Measurements from ENCODE around the gene GSE1.

Gene GSE1

DNA sequence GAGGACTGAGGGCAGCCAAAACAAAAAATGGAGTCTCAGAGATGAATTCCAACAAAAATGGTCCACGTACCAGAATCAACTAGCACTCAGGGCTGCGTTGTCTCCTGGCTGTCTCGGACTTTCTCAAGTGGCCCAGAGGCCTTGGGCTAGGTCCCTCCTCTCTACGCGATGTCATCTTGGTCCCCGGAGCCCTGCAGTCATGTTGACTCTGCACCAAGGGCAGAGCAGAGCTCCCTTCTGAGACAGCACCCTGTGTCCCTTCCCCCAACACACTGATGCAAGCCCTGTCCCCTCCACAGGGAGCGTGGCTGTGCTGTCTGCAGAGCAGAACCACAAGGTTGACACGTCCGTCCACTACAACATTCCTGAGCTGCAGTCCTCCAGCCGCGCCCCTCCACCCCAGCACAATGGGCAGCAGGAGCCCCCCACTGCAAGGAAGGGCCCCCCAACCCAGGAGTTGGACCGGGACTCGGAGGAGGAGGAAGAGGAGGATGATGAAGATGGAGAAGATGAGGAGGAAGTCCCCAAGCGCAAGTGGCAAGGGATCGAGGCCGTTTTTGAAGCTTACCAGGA lies 54.8 kb downstream of the GSE1 start:
- Histone ChIP-seq H3K9ac (ENCODE audit: low read depth, low read length) (no peak overlapping the region), H3K27ac (ENCODE audit: low read depth, low read length) (no peak overlapping the region), H3K9me3 (ENCODE audit: insufficient read depth, low read depth, low read length) (no peaks in the 10 kb centered on the region), H3K4me3 (ENCODE audit: low read length) (no peak overlapping the region), H3K36me3 (ENCODE audit: insufficient read depth, low read length) (peaks cover 98% of the 10 kb centered on the region), H3K4me1 (ENCODE audit: insufficient read depth, low read length) (no peaks in the 10 kb centered on the region), H3K27me3 (ENCODE audit: insufficient read depth, low read length) (no peaks in the 10 kb centered on the region)
- WGBS = 95% methylated on average over 16 of the region's 16 CpGs

DNA sequence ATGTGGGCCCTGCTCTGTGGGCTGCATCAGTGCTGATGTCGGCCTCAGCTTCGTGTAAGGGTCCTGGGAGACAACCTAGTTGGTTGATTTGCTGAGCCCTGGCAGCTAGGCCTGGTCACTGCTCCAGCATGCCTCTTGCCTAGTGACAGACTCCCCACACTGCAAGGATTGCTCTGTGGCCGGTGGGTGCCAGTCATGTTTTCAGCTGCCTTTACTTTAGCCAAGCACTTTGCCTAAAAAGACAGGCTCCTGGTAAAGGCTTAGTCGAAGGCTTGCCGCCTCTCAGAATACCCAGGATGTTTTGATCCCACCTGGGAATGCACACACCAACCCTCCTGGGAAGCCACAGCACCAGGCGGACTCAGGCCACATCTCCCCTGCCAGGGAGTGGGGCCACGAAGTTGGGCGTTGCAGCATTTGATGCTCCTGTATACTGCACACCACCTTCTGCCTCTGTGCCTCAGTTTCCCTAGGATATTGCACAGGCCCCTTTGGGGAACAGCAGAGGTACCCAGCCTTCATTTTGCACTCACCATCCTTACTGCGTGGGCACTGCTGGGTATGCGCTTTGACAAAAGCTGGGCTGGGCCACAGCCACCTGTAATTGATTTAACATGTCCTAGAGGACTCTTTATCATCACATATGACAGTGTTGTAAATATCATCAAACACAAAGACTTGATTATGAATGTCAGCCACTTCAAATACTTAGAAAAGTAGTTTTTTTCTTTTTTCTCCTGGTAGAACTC lies 55.7 kb downstream of the GSE1 start:
- H3K4me1 ChIP-seq (ENCODE audit: insufficient read depth, low read length) = no peaks in the 10 kb centered on the region
- no peaks in the 10 kb centered on the region for H3K27me3 ChIP-seq (ENCODE audit: insufficient read depth, low read length)
- H3K9ac ChIP-seq (ENCODE audit: low read depth, low read length) = no peak overlapping the region
- 97% methylated on average over 10 of the region's 10 CpGs for WGBS
- H3K27ac ChIP-seq (ENCODE audit: low read depth, low read length) = no peak overlapping the region
- H3K4me3 ChIP-seq (ENCODE audit: low read length) = no peak overlapping the region
- H3K36me3 ChIP-seq (ENCODE audit: insufficient read depth, low read length) = peaks cover 98% of the 10 kb centered on the region
- no peaks in the 10 kb centered on the region for H3K9me3 ChIP-seq (ENCODE audit: insufficient read depth, low read depth, low read length)

DNA sequence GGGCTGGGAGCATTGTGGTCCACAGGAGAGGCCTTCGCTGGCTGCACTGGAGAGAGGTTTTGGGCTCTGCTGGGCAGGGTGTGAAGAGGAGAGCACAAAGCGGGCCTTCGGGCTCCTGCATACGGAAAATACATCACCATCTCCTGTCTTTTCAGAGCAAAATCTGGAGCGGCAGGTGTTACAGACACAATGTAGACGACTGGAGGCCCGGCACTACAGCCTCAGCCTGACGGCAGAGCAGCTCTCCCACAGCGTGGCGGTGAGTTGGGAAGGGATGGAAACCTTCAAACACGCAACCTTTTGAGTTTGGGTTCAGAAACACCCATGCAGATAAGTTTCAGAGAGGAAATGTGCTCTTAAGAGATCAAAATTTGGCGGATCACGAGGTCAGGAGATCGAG lies 57.7 kb downstream of the GSE1 start:
- Histone ChIP-seq H3K4me3 (ENCODE audit: low read length) (no peak overlapping the region), H3K36me3 (ENCODE audit: insufficient read depth, low read length) (peaks cover 98% of the 10 kb centered on the region), H3K4me1 (ENCODE audit: insufficient read depth, low read length) (no peaks in the 10 kb centered on the region), H3K27me3 (ENCODE audit: insufficient read depth, low read length) (no peaks in the 10 kb centered on the region), H3K9ac (ENCODE audit: low read depth, low read length) (no peak overlapping the region), H3K27ac (ENCODE audit: low read depth, low read length) (0 out of 2 replicates have a peak overlapping the region, but pooled peaks have one; percentile 15), H3K9me3 (ENCODE audit: insufficient read depth, low read depth, low read length) (no peaks in the 10 kb centered on the region)
- whole genome bisulfite sequencing = 96% methylated on average over 14 of the region's 14 CpGs

DNA sequence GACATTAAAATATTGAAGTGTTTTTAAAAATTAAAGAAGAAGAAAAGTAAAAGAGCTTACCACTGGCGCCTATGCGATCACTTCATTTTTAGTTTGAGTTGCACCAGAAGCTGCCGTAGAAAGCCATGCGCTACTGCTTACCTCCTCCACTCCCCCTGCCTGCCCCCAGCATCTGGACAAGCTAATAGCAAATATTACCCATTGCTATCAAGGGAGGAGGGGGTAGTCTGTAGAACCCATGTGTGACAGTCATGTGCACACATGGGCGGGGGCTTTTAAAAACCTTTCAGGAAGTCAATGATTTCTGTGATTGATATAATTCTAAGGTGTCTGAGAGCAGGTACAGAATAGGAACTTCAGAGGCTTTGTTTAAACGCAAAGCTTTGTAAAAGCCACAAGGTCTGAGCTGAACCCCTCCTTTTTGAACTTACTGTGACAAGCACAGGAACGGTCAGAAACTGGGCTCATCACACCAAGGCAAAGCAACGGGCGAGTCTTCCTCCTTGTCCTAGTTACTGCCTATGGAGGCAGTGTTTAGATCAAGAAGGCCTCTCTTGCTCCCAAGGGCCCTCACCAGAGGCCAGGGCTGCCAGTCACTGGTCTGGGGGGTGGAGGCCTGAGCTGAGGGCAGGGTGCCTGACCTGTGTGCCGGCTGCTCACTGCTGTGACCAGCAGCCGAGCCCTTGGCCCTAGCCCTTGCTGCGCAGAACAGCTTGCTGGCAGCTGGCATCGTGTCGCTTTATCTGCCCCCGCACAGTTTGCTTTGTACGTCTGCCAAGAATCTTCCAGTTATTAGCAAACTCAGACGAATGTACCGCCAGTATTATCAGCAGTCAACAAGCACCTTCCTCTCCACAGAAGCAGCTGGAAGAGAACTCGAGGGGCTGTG lies 60.7 kb downstream of the GSE1 start:
- 94% methylated on average over 19 of the region's 19 CpGs for WGBS
- Histone ChIP-seq H3K9me3 (ENCODE audit: insufficient read depth, low read depth, low read length) (no peaks in the 10 kb centered on the region), H3K4me1 (ENCODE audit: insufficient read depth, low read length) (no peaks in the 10 kb centered on the region), H3K36me3 (ENCODE audit: insufficient read depth, low read length) (peaks cover 98% of the 10 kb centered on the region), H3K27me3 (ENCODE audit: insufficient read depth, low read length) (no peaks in the 10 kb centered on the region), H3K9ac (ENCODE audit: low read depth, low read length) (no peak overlapping the region), H3K27ac (ENCODE audit: low read depth, low read length) (no peak overlapping the region), H3K4me3 (ENCODE audit: low read length) (no peak overlapping the region)

DNA sequence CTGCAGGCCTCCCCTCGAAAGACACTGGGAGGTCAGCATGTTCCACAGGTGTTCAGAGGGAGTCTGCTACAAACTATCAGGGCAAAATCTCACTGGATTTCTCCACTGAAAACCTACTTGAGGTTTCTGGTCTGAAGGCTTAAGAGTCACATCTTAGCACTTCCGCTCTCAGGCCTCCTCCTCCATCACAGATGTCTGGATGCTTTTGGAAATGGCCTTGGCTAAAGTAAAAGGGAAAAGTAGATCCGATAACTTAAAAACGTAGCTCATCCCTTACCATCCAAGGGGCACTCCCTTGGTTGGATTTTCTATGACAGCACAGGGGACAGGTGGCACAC lies 61.3 kb downstream of the GSE1 start:
- Histone ChIP-seq H3K4me3 (ENCODE audit: low read length) (no peak overlapping the region), H3K9me3 (ENCODE audit: insufficient read depth, low read depth, low read length) (no peaks in the 10 kb centered on the region), H3K27ac (ENCODE audit: low read depth, low read length) (no peak overlapping the region), H3K27me3 (ENCODE audit: insufficient read depth, low read length) (no peaks in the 10 kb centered on the region), H3K4me1 (ENCODE audit: insufficient read depth, low read length) (no peaks in the 10 kb centered on the region), H3K9ac (ENCODE audit: low read depth, low read length) (no peak overlapping the region), H3K36me3 (ENCODE audit: insufficient read depth, low read length) (peaks cover 98% of the 10 kb centered on the region)
- WGBS = 95% methylated on average over 4 of the region's 4 CpGs

DNA sequence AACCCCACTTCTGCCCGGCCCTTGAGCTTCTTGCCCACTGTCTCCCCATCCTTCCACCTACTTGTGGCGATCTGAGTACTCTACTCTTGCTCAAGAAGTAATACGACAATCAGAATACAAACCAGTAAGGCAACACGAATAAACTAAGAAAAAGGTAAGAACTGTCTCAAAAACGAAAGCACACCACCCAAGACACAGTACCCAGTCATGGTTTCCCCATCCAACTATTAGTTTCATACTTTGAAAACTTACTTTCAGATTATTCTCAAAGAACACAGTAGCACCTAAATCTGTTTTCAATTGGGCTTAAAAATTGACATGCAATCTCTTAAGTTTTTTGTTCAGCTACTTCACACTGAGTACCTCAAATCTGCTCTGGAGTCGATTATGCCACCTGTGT lies 61.7 kb downstream of the GSE1 start:
- Histone ChIP-seq H3K27me3 (ENCODE audit: insufficient read depth, low read length) (no peaks in the 10 kb centered on the region), H3K9me3 (ENCODE audit: insufficient read depth, low read depth, low read length) (no peaks in the 10 kb centered on the region), H3K9ac (ENCODE audit: low read depth, low read length) (no peak overlapping the region), H3K4me3 (ENCODE audit: low read length) (no peak overlapping the region), H3K36me3 (ENCODE audit: insufficient read depth, low read length) (peaks cover 98% of the 10 kb centered on the region), H3K4me1 (ENCODE audit: insufficient read depth, low read length) (no peaks in the 10 kb centered on the region), H3K27ac (ENCODE audit: low read depth, low read length) (no peak overlapping the region)
- WGBS = 90% methylated on average over 6 of the region's 6 CpGs

DNA sequence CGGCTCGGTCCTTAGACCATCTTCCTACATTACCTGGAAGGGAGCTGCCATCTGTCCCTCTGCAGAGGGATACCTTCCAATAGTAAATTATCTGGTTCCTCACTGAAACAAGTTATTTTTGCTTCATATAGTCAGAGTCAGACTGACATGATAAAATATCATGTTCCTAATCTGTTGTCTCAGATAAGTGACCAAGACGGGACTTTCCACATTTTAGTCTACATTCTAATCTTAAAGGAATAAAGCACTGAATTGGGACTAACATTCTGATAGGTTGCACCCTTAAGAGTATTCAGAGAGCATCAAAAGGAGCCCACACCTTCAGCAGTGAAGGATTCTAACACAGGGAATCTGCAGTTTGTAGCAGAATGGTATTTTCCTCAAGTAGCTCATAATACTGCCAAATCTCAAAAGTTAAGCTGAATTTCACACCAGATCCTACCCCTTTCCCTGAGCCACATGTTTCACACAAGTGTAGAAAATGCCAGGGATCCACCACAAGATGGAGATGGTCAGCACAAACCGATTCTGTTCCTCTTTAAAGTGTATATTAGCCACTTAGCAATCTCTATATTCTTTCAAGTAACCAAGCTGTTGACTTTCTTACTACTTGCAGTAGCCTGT lies 62.2 kb downstream of the GSE1 start:
- H3K9me3 ChIP-seq (ENCODE audit: insufficient read depth, low read depth, low read length) = no peaks in the 10 kb centered on the region
- H3K4me3 ChIP-seq (ENCODE audit: low read length) = no peak overlapping the region
- no peaks in the 10 kb centered on the region for H3K27me3 ChIP-seq (ENCODE audit: insufficient read depth, low read length)
- no peak overlapping the region for H3K9ac ChIP-seq (ENCODE audit: low read depth, low read length)
- 86% methylated on average over 4 of the region's 4 CpGs for WGBS
- H3K4me1 ChIP-seq (ENCODE audit: insufficient read depth, low read length) = no peaks in the 10 kb centered on the region
- H3K36me3 ChIP-seq (ENCODE audit: insufficient read depth, low read length) = peaks cover 98% of the 10 kb centered on the region
- no peak overlapping the region for H3K27ac ChIP-seq (ENCODE audit: low read depth, low read length)

DNA sequence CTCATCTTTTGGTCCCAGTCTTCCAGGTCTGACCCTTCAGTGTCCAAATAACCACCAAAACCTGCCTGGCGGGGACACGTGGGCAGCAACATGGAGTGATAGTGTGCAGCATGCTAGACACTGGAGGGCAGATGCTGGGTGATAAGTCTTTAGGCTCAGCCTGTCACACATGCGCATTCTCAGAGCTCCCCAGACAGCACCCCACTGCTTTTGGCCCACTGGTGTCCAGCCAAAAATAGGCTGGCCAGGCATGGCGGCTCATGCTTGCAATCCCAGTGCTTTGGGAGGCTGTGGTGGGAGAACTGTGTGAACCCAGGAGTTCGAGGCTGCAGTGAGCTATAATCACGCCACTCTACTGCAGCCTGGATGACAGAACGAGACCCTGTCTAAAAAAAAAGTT lies 63.3 kb downstream of the GSE1 start:
- Histone ChIP-seq H3K27me3 (ENCODE audit: insufficient read depth, low read length) (no peaks in the 10 kb centered on the region), H3K27ac (ENCODE audit: low read depth, low read length) (no peak overlapping the region), H3K4me3 (ENCODE audit: low read length) (no peak overlapping the region), H3K9me3 (ENCODE audit: insufficient read depth, low read depth, low read length) (no peaks in the 10 kb centered on the region), H3K36me3 (ENCODE audit: insufficient read depth, low read length) (peaks cover 100% of the 10 kb centered on the region), H3K9ac (ENCODE audit: low read depth, low read length) (no peak overlapping the region), H3K4me1 (ENCODE audit: insufficient read depth, low read length) (no peaks in the 10 kb centered on the region)
- WGBS = 95% methylated on average over 7 of the region's 7 CpGs

DNA sequence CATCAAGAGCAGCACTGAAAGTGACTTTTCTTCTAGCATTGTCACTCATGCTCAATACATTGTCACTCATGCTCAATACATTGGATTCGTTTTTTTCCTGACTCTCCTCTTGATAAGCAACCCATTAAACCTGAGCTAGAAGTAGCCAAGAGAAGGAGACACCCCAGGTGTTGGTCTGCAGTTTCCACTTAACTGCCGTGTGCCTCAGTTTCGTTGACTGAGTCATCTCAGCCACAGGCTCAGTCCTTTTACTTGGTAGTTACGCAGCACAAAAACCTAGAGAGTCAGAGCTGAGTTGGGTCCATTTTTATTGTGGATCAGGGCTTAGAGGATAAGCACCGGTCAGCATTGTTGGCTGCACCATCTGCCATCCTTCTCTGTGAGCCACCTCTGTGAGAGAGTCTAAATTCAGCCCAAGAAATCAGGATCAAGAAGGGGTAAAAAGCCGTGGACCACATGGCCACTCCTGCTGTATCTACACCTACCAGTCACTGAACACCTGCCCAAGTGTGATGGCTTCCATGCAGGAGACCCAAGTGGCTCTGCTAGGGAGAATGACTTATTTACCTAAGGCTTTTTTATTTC lies 64.4 kb downstream of the GSE1 start:
- H3K27me3 ChIP-seq (ENCODE audit: insufficient read depth, low read length) = no peaks in the 10 kb centered on the region
- no peak overlapping the region for H3K9ac ChIP-seq (ENCODE audit: low read depth, low read length)
- no peak overlapping the region for H3K4me3 ChIP-seq (ENCODE audit: low read length)
- no peaks in the 10 kb centered on the region for H3K9me3 ChIP-seq (ENCODE audit: insufficient read depth, low read depth, low read length)
- H3K27ac ChIP-seq (ENCODE audit: low read depth, low read length) = no peak overlapping the region
- H3K36me3 ChIP-seq (ENCODE audit: insufficient read depth, low read length) = peaks cover 97% of the 10 kb centered on the region
- no peaks in the 10 kb centered on the region for H3K4me1 ChIP-seq (ENCODE audit: insufficient read depth, low read length)
- 89% methylated on average over 6 of the region's 6 CpGs for WGBS

DNA sequence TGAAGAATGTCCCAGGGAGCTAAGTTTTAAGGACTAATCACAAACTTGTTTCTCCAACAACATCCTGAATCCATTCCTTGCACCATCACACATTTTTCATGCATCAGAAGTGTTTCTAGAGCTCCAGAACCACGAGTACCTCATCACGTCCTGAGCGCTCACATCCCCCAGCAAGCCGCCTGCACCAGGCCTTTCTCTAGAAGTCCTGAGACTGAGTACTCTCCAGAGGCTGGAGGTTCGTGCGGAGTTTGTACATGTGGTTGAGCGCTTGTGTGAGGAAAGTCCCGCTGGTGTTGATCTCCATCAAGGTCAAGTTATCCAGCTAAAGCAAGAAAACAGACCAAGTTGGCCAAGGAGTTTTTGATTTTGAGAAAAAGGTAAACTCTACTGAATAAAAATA lies 64.9 kb downstream of the GSE1 start:
- H3K27ac ChIP-seq (ENCODE audit: low read depth, low read length) = no peak overlapping the region
- no peak overlapping the region for H3K9ac ChIP-seq (ENCODE audit: low read depth, low read length)
- H3K27me3 ChIP-seq (ENCODE audit: insufficient read depth, low read length) = no peaks in the 10 kb centered on the region
- WGBS = 83% methylated on average over 8 of the region's 8 CpGs
- no peak overlapping the region for H3K4me3 ChIP-seq (ENCODE audit: low read length)
- peaks cover 91% of the 10 kb centered on the region for H3K36me3 ChIP-seq (ENCODE audit: insufficient read depth, low read length)
- H3K9me3 ChIP-seq (ENCODE audit: insufficient read depth, low read depth, low read length) = no peaks in the 10 kb centered on the region
- H3K4me1 ChIP-seq (ENCODE audit: insufficient read depth, low read length) = no peaks in the 10 kb centered on the region

DNA sequence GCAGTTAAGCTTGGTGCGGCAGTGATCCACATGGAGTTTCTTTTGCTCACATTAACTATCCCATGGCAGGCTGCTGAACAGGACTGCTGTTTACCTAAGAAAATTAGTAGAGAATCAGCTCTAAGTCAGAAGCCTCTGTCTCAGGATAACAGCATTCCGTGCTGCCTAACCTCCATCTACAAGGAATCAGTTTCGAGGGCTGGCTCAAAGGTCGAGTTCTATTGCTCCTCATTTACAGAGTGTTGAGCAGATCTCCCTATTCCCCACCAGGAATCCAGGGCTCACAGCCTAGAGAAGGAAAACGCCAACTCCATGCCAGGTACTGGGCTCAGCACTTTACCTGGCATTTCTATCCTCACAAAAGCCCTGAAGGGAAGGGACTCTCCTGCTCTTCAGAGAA lies 65.7 kb downstream of the GSE1 start:
- peaks cover 87% of the 10 kb centered on the region for H3K36me3 ChIP-seq (ENCODE audit: insufficient read depth, low read length)
- 94% methylated on average over 5 of the region's 5 CpGs for WGBS

More for the DNA sequence above, 65.7 kb downstream of the GSE1 start:
- Histone ChIP-seq H3K27me3 (ENCODE audit: insufficient read depth, low read length) (no peaks in the 10 kb centered on the region), H3K9ac (ENCODE audit: low read depth, low read length) (no peak overlapping the region), H3K4me1 (ENCODE audit: insufficient read depth, low read length) (no peaks in the 10 kb centered on the region), H3K9me3 (ENCODE audit: insufficient read depth, low read depth, low read length) (no peaks in the 10 kb centered on the region), H3K4me3 (ENCODE audit: low read length) (no peak overlapping the region), H3K27ac (ENCODE audit: low read depth, low read length) (no peak overlapping the region)
